Subcutaneous adipose tissue (tissue), 4 donors: Measurements from ENCODE around the gene SH3GLB2. TPM values are rescaled to one million over a fixed set of nuclear protein-coding genes. Genes with fewer than 3 reads are reported as not detected.

ENCODE experiments used
- total RNA-seq, 4 donors: library from RNA; depleted of rRNA; stranded (reverse); fragments of >200 nt; gene quantifications; one replicate each; pipeline ENCODE4 v1.1.0, GENCODE V29; 2016
- TF ChIP-seq, protein P1 (sequence below): fragments of 450-650 bp; IDR thresholded peaks from one replicate; pipeline ENCODE4 v1.5.1; 2016; ENCODE audit warnings: low read depth, mild to moderate bottlenecking, control low read depth, antibody characterized with exemption, moderate library complexity

The SH3GLB2 gene
- total RNA-seq, 4 donors from 2014 or later: 24.8 to 74.8 (median 52.5) TPM

DNA sequence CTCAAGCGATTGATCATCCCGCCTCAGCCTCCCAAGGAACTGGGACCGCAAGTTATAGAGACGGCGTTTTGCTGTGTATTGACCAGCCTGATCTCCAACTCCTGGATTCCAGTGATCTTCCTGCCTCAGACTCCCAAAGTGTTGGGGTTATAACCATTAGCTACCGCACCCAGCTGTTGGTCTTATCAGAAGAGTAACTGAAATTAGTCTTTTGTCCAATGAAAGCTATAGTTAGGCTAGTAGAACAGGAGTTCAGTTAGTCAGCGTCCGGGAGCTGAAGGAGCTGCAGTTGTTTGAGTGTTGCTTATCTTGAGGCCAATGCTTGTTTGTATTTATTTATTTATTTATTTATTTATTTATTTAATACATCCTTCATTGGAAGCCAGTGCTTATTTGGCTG is 5.1 kb upstream of the SH3GLB2 start:
- TF ChIP-seq, protein P1, sequence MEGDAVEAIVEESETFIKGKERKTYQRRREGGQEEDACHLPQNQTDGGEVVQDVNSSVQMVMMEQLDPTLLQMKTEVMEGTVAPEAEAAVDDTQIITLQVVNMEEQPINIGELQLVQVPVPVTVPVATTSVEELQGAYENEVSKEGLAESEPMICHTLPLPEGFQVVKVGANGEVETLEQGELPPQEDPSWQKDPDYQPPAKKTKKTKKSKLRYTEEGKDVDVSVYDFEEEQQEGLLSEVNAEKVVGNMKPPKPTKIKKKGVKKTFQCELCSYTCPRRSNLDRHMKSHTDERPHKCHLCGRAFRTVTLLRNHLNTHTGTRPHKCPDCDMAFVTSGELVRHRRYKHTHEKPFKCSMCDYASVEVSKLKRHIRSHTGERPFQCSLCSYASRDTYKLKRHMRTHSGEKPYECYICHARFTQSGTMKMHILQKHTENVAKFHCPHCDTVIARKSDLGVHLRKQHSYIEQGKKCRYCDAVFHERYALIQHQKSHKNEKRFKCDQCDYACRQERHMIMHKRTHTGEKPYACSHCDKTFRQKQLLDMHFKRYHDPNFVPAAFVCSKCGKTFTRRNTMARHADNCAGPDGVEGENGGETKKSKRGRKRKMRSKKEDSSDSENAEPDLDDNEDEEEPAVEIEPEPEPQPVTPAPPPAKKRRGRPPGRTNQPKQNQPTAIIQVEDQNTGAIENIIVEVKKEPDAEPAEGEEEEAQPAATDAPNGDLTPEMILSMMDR: no peak

DNA sequence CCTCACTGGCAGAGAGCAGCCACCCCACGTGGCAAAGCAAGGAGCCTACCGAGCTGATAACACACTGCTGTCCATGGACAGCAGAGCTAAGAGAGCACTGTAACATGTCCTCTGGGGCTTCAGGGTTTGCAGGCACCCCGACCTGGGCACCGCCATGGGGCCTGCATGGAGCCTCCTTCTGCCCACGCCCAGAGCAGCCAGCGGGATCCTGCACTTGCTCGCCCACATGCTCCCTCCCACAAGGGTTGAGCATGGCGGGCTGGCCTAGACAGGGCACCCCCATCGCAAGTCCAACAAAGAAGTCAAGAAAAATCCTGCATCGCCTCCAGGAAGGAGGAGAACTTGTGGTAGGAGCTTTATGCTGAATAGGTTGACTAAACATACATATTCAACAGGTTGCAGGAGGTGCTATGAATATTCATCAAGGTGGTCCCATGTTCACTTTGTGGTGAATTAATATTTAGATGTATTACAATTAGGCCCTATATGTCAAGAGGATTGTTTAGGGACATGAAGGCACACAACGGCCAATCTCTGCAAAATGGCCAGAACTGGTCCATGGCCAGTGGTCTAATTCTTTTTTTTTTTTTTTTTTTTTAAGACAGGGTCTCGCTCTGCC is 4.5 kb upstream of the SH3GLB2 start:
- TF ChIP-seq, protein P1: no peak

DNA sequence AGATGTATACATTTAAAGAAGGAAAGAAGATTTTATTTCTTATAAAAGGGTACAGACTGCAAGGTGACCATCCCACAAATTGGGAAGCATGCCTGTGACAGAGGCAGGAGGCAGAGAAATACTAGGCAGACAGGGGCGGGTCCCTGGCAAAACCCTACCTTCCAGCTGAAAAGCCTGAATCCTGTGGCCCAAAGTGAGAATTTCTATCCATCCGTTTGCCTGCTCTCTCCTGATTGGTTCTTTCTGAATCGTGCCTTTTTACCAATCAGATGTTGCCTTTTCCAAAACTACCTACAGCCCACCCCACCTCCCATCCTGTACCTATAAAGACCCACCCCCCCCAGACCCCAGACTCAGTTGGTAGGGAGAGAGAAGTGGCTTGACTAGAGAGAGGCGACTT is 3.4 kb upstream of the SH3GLB2 start:
- TF ChIP-seq, protein P1: no peak

DNA sequence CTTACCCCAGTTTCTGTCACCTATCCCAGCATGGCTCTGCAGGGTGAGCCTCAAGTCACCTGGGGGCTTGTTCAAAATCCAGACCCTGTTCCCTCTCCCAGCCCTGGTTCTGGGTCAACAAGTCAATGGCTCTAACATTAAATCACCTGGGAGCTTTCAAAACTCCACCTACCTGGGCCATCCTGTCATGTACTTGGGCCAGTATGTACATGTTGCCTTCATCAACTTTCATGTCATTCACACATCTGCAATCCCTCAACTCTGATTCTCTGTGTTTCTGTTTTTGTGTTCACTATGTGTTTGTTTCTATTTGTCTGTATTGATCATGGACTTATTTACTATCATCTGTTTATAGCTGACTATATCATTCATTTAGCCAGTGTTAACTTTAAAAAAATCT is 2.1 kb upstream of the SH3GLB2 start:
- TF ChIP-seq, protein P1: no peak

DNA sequence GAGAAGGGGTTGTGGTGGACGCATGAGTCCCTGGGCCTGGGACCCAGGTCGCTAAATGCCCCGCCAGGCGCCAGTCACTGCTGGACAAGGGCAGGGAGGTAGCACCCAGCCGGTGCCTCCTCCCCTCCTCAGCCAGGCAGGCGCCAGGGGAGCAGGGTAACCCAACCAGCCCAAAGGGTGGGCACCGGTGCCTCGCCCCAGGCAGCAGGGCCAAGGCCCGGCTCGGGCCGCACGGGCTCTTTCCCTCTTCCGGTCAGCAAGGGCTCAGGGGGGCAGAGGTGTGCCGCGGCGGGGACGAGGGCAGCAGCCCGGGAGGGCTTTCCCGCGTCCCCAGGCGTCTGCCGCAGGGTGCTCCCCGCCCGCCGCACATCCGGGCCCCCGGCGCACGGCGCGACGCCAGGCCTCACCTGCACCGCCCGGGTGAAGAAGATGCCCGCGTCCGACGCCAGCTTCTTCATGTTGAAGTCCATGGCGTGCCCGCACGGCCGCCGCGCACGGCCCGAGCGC is 393 bp downstream of the SH3GLB2 start:
- TF ChIP-seq, protein P1: no peak

DNA sequence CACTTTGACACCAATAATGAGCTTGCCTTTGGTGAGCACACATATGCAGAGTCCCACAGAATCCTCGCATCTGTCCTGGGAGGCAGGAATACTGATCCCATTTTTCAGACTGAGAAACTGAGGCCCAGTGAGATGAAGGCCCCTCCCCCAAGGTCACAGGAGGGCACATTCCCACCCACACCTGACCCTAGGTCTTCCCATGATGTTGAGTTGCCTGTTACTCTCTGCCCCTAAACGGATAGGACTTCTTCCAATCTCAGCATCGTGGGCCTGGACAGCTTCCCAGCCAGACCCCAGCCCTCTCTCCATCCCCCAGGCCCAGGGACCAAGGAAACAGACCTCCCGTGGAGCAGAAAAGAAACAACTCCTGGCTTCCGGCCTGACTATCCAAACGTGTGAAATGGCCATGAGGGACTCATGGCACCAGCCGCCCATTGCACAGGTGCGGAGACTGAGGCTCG is 877 bp downstream of the SH3GLB2 start:
- TF ChIP-seq, protein P1: no peak

DNA sequence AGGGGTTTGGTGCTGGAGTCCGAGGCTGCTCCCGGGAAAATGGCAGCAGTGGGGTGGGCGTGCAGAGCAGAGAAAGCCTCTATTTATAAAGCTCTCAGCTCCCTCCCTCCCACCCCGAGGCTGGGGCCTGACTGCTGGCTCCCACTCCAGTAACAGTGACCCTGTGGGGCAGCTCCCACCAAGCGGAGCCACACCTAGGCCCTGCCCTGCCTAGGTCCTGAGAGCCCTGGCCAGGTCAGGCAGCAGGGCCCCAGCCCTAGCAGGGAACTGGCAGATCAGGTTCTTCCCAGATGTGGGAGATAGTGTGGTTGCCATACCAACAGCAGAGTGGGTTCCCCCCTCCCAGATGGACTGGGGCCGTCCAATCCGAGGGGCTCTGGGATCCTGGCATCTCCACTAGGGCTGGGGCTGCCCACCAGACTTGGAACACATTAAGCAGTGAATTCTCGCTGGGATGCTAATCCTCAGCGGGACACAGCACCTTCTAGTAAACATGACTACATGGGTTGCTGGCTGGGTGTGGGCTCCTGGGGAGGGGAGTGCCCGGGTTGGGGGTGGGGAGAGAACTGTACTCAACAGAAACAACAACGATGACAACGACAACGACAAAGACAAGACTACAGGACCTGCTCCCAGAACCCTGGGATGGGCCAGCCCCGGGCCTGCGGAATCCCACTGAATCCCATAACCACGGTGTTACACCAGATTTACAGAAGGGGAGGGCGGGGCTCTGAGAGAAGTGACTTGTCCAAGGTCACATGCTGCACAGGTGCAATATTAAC is 1.5 kb downstream of the SH3GLB2 start:
- TF ChIP-seq, protein P1: no peak
